Nephron (organoid): ENCODE measurements around the gene FGF3.
A peak's percentile ranks its signal among the peaks of the same experiment; 100 is the strongest.

Experiments
- H3K27ac Mint-ChIP-seq, 3 experiments: 2 replicates each; pipeline ENCODE4 v1.8.0; 2020; ENCODE audit warnings: mixed read lengths in 3 of 3, mild to moderate bottlenecking in 2 of 3, moderate library complexity in 1 of 3
- H3K27me3 Mint-ChIP-seq: 2 replicates; pipeline ENCODE4 v1.8.0; 2021; ENCODE audit warnings: low read depth, mild to moderate bottlenecking, moderate library complexity, mixed read lengths
- H3K36me3 Mint-ChIP-seq: 2 replicates; pipeline ENCODE4 v1.8.0; 2020; ENCODE audit warnings: low read depth, mixed read lengths
- H3K4me1 Mint-ChIP-seq: 2 replicates; pipeline ENCODE4 v1.8.0; 2020; ENCODE audit warnings: mixed read lengths
- H3K4me3 Mint-ChIP-seq, 3 experiments: 2 replicates each; pipeline ENCODE4 v1.8.0; 2020; ENCODE audit warnings: mild to moderate bottlenecking in 3 of 3, mixed read lengths in 3 of 3, moderate library complexity in 2 of 3
- H3K9me3 Mint-ChIP-seq: 2 replicates; pipeline ENCODE4 v1.8.0; 2020; ENCODE audit warnings: mixed read lengths
- TF ChIP-seq, protein P1 (sequence below), 3 experiments: fragments of 200-600 bp; sonication (generic); IDR thresholded peaks; one replicate each; pipeline ENCODE4 v1.5.0; 2021; ENCODE audit warnings: antibody characterized with exemption in 3 of 3; ENCODE audit not compliant: unreplicated experiment in 3 of 3

Gene FGF3

DNA sequence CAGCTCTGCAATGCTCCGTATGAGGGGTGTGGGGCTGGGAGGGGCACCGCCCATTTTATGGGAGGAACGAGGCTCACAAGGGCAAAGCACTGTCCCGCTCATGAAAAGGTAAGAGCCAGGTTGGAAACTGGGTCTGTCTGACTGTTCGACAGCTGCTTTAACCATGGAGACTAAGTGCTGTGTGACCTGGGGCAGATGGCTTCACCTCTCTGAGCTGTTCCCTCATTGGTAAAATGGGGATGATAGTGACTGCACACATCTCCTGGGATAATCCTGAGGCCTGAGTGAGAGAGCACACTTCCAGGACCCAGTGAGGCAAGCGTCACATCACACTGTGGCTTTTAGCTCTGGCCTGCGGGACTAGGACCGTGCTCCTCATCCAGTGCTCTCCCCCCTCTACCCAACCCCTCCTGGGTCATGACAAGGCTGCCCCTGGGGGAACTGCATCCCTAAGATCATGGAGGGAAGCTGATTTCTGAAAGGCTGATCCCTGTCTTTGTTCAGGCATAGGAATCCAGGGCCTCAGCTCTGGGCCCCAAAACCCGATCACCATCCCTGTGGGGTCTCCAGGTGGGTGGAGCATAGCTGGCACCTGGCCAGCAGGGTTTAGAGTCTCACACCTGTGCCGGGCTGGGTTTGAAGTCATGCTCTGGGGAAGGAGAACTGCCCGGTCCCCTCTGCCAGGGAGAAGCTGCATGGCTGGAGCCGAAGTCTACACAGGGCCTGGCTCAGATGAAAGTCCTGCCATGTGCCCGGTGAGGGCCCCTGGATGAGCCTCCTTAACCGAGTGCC is 21.3 kb downstream of the FGF3 start:
- no peak overlapping the region for H3K27ac Mint-ChIP-seq
- TF ChIP-seq, protein P1, sequence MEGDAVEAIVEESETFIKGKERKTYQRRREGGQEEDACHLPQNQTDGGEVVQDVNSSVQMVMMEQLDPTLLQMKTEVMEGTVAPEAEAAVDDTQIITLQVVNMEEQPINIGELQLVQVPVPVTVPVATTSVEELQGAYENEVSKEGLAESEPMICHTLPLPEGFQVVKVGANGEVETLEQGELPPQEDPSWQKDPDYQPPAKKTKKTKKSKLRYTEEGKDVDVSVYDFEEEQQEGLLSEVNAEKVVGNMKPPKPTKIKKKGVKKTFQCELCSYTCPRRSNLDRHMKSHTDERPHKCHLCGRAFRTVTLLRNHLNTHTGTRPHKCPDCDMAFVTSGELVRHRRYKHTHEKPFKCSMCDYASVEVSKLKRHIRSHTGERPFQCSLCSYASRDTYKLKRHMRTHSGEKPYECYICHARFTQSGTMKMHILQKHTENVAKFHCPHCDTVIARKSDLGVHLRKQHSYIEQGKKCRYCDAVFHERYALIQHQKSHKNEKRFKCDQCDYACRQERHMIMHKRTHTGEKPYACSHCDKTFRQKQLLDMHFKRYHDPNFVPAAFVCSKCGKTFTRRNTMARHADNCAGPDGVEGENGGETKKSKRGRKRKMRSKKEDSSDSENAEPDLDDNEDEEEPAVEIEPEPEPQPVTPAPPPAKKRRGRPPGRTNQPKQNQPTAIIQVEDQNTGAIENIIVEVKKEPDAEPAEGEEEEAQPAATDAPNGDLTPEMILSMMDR (IDR thresholded peaks at IDR 0.05; ENCODE audit: unreplicated experiment in 3 of 3) = no peak
- H3K36me3 Mint-ChIP-seq = no peaks in the 10 kb centered on the region
- H3K4me1 Mint-ChIP-seq = no peaks in the 10 kb centered on the region
- no peak overlapping the region for H3K4me3 Mint-ChIP-seq
- peaks cover 3% of the 10 kb centered on the region for H3K9me3 Mint-ChIP-seq
- H3K27me3 Mint-ChIP-seq = peaks cover 8% of the 10 kb centered on the region

DNA sequence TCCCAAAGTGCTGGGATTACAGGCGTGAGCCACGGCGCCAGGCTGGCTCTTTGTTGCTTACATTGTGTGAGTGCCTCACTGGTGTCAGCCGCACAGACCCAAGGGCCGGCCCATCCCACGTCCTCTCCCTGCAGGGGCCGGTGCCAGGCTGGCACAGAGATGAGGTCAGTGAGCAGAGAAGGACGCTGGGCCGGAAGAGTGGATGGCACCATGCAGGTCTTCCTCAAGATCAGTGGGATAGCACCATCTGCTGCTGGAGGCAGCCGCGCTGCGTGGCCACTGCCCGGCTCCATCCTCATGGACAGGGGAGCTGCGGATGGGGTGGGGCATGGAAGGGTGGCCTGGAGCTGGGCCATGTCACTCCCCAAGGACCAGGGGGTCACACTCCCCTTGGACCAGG is 22.1 kb downstream of the FGF3 start:
- Mint-ChIP-seq H3K27ac (no peak overlapping the region), H3K4me3 (no peak overlapping the region), H3K27me3 (peaks cover 8% of the 10 kb centered on the region), H3K36me3 (no peaks in the 10 kb centered on the region), H3K4me1 (no peaks in the 10 kb centered on the region), H3K9me3 (peaks cover 3% of the 10 kb centered on the region)
- TF ChIP-seq, protein P1 (IDR thresholded peaks at IDR 0.05; ENCODE audit: unreplicated experiment in 3 of 3) = no peak

- H3K4me3 Mint-ChIP-seq = no peak overlapping the region
- H3K27ac Mint-ChIP-seq = no peak overlapping the region
- H3K27me3 Mint-ChIP-seq = peaks cover 4% of the 10 kb centered on the region
- peaks cover 9% of the 10 kb centered on the region for H3K4me1 Mint-ChIP-seq
- H3K36me3 Mint-ChIP-seq = no peaks in the 10 kb centered on the region
- TF ChIP-seq, protein P1 (IDR thresholded peaks at IDR 0.05; ENCODE audit: unreplicated experiment in 3 of 3) = no peak
- H3K9me3 Mint-ChIP-seq = peaks cover 3% of the 10 kb centered on the region
These were observed 23.2 kb downstream of the FGF3 start for GRCh38 chr11:69796063-69796462.

GRCh38 chr11:69791276-69792180 is 27.7 kb downstream of the FGF3 start:
- Mint-ChIP-seq H3K4me1 (peaks cover 9% of the 10 kb centered on the region), H3K4me3 (no peak overlapping the region), H3K27me3 (peaks cover 4% of the 10 kb centered on the region), H3K36me3 (no peaks in the 10 kb centered on the region), H3K9me3 (no peaks in the 10 kb centered on the region), H3K27ac (peak overlapping the region in 2 of 3 experiments; percentile 87 to 94)
- TF ChIP-seq, protein P1 (IDR thresholded peaks at IDR 0.05; ENCODE audit: unreplicated experiment in 3 of 3) = no peak

GRCh38 chr11:69788956-69789355 is 30.3 kb downstream of the FGF3 start:
- peaks cover 9% of the 10 kb centered on the region for H3K4me1 Mint-ChIP-seq
- TF ChIP-seq, protein P1 (IDR thresholded peaks at IDR 0.05; ENCODE audit: unreplicated experiment in 3 of 3) = no peak
- peaks cover 3% of the 10 kb centered on the region for H3K27me3 Mint-ChIP-seq
- no peak overlapping the region for H3K4me3 Mint-ChIP-seq
- no peaks in the 10 kb centered on the region for H3K9me3 Mint-ChIP-seq
- no peaks in the 10 kb centered on the region for H3K36me3 Mint-ChIP-seq
- H3K27ac Mint-ChIP-seq = no peak overlapping the region
